Measurements from ENCODE around the gene PICALM. TPM values are rescaled to one million over a fixed set of nuclear protein-coding genes. Genes with fewer than 3 reads are reported as not detected.

The PICALM gene
- total and polyA plus RNA-seq, 9 of the 15 experiments (the other 6 are each of a cell fraction or from before 2014, with no cell fraction given), result 41.3 to 990 (median 309) TPM

DNA sequence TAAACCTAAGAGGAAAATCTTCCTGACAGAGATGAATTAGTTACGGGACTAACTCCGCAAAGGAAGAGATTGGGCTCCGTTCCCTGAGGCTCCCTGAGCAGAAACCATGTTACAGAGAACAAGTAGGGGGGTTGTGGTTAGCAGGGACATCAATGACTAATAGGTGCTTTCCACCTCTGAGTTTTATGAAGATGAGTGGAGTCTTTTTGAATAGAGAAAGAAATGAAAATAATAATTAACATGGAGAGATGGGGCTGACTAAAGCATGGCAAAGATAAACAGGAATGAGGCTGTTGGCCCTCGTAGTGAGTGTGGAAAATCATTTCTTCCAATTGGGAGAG is 47.5 kb upstream of the PICALM start:
- FAIRE-seq, result no peak

More for the DNA sequence above, 47.5 kb upstream of the PICALM start:
- 74% methylated on average over 4 of the region's 4 CpGs for WGBS (ENCODE audit: insufficient coverage, low coverage, missing lambda C conversion rate)
- Histone ChIP-seq H3K4me2 (ENCODE audit: insufficient read depth, low read length) (no peak overlapping the region), H3K9me1 (ENCODE audit: control insufficient read depth, insufficient read depth, low read length) (no peaks in the 10 kb centered on the region), H3K27me3 (ENCODE audit: control insufficient read depth in 2 of 2, insufficient read depth in 2 of 2, low read length in 2 of 2) (no peaks in the 10 kb centered on the region), H3K4me1 (replicated peaks in 1 of 2; ENCODE audit: control insufficient read depth in 2 of 2, insufficient read depth in 2 of 2, low read length in 2 of 2) (peaks cover 3 to 43% of the 10 kb centered on the region in 2 experiments), H3K79me2 (ENCODE audit: control insufficient read depth, insufficient read depth, low read length) (peaks cover 28% of the 10 kb centered on the region), H3K36me3 (ENCODE audit: control insufficient read depth, insufficient read depth, low read length) (peaks cover 13% of the 10 kb centered on the region; the same call in 2 of the 3 replicates), H3K27ac (ENCODE audit: extremely low read depth, low read depth, low read length) (no peak overlapping the region), H2AFZ (ENCODE audit: low read depth, low read length) (no peak overlapping the region), H3K9me3 (replicated peaks; ENCODE audit: control insufficient read depth, insufficient read depth, low read depth, low read length) (no peaks in the 10 kb centered on the region), H3K4me3 (no peak overlapping the region), H4K20me1 (replicated peaks; ENCODE audit: control insufficient read depth, insufficient read depth, low read length) (no peaks in the 10 kb centered on the region), H3K9ac (ENCODE audit: insufficient read depth in 1 of 2, low read depth in 2 of 2, low read length in 2 of 2) (no peak overlapping the region)
- TF ChIP-seq, protein P1, sequence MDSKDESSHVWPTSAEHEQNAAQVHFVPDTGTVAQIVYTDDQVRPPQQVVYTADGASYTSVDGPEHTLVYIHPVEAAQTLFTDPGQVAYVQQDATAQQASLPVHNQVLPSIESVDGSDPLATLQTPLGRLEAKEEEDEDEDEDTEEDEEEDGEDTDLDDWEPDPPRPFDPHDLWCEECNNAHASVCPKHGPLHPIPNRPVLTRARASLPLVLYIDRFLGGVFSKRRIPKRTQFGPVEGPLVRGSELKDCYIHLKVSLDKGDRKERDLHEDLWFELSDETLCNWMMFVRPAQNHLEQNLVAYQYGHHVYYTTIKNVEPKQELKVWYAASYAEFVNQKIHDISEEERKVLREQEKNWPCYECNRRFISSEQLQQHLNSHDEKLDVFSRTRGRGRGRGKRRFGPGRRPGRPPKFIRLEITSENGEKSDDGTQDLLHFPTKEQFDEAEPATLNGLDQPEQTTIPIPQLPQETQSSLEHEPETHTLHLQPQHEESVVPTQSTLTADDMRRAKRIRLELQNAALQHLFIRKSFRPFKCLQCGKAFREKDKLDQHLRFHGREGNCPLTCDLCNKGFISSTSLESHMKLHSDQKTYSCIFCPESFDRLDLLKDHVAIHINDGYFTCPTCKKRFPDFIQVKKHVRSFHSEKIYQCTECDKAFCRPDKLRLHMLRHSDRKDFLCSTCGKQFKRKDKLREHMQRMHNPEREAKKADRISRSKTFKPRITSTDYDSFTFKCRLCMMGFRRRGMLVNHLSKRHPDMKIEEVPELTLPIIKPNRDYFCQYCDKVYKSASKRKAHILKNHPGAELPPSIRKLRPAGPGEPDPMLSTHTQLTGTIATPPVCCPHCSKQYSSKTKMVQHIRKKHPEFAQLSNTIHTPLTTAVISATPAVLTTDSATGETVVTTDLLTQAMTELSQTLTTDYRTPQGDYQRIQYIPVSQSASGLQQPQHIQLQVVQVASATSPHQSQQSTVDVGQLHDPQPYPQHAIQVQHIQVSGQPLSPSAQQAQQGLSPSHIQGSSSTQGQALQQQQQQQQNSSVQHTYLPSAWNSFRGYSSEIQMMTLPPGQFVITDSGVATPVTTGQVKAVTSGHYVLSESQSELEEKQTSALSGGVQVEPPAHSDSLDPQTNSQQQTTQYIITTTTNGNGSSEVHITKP (IDR thresholded peaks at IDR 0.05; ENCODE audit: partially characterized antibody), result peak; percentile 82
- peak; percentile 30; the same call in 1 of the 2 replicates for TF ChIP-seq JUND (IDR thresholded peaks at IDR 0.05; ENCODE audit: borderline replicate concordance, low read depth, low read length)
- TF ChIP-seq JUND (tag; IDR thresholded peaks at IDR 0.05; ENCODE audit: borderline replicate concordance, low read depth, low read length), result no peak
- TF ChIP-seq EZH2 (IDR thresholded peaks at IDR 0.05; ENCODE audit: borderline replicate concordance, low read depth, low read length), result no peak
- TF ChIP-seq HNRNPL (IDR thresholded peaks at IDR 0.05; ENCODE audit: low read depth, low read length), result no peak
- TF ChIP-seq FOSL1 (tag; conservative IDR thresholded peaks at IDR 0.05), result peak; percentile 8; the same call in 1 of the 2 replicates
- TF ChIP-seq ILK (tag; IDR thresholded peaks at IDR 0.05; ENCODE audit: borderline replicate concordance, low read depth), result no peak
- no peak for TF ChIP-seq MEF2A (IDR thresholded peaks at IDR 0.05; ENCODE audit: control insufficient read depth, low read depth, low read length)
- no peak for TF ChIP-seq CHCHD3 (CRISPR knock-in tag; IDR thresholded peaks at IDR 0.05)
- no peak for TF ChIP-seq TBL1XR1 (IDR thresholded peaks at IDR 0.05; ENCODE audit: low read length in 2 of 2)
- in situ Hi-C loops (cut with MboI), result no loop called here
- no peak for DNase-seq (ENCODE audit: extremely low read depth in 1 of 4, low spot score in 3 of 4)
- ChIA-PET POLR2A (interaction anchor here (0.5 to 1.6 kb wide), 6 partner anchors 10 to 809 kb away, joined by 3 to 4 read pairs (median 3); no protein-coding TSS in a partner anchor), CTCF (ENCODE audit: low intra/inter-chr PET ratio) (no interaction called here)
- no TSS peak for BruUV-seq (replicated peaks)
- intact Hi-C loops (cut with micrococcal nuclease), result no loop called here
- ATAC-seq, result peak; percentile 16; the same call in 1 of the 3 replicates

All from K562 (cell line).